Brain microvascular endothelial cell (primary cell): Measurements from ENCODE around the gene SKAP1.
A peak's percentile ranks its signal among the peaks of the same experiment; 100 is the strongest.

Source experiments
- DNase-seq: peaks from one replicate; pipeline ENCODE4 v3.0.0-alpha.2; 2020
- H3K27ac ChIP-seq: fragments of 250-450 bp; sonication (Bioruptor Pico); 2 replicates; pipeline ENCODE4 v1.5.1; 2020; ENCODE audit warnings: mild to moderate bottlenecking, moderate library complexity
- H3K27me3 ChIP-seq: fragments of 250-450 bp; sonication (Bioruptor Pico); replicated peaks from 2 replicates; pipeline ENCODE4 v1.5.1; 2020; ENCODE audit warnings: mild to moderate bottlenecking
- H3K36me3 ChIP-seq: fragments of 250-450 bp; sonication (Bioruptor Pico); replicated peaks from 2 replicates; pipeline ENCODE4 v1.5.1; 2020; ENCODE audit warnings: mild to moderate bottlenecking
- H3K4me3 ChIP-seq: 2 replicates; pipeline ENCODE4 v1.5.1; 2011; ENCODE audit warnings: low read depth, mild to moderate bottlenecking, control low read depth, low read length, moderate library complexity
- CTCF ChIP-seq: IDR thresholded peaks from 2 replicates; pipeline ENCODE4 v1.5.1; 2011; ENCODE audit warnings: low read depth, mild to moderate bottlenecking, moderate library complexity, low read length, control low read depth, inconsistent platforms; ENCODE audit errors: missing control alignments
- in situ Hi-C: cut with HindIII; loops from 2 replicates; pipeline ENCODE4 v1.10.0; 2017; ENCODE audit warnings: low sequenced_read_pairs, low pct_ligation_motif_present

SKAP1 gene

GRCh38 chr17:48181653-48182052 is 248.4 kb downstream of the SKAP1 start:
- Histone ChIP-seq H3K27me3 (peaks cover 18% of the 10 kb centered on the region), H3K36me3 (no peaks in the 10 kb centered on the region), H3K4me3 (no peak overlapping the region), H3K27ac (no peak overlapping the region)
- peak; percentile 73 for TF ChIP-seq CTCF
- peak; percentile 6 for DNase-seq
- in situ Hi-C loops: no loop called here

GRCh38 chr17:48180842-48181629 is 249.0 kb downstream of the SKAP1 start:
- Histone ChIP-seq H3K27ac (no peak overlapping the region), H3K27me3 (peaks cover 17% of the 10 kb centered on the region), H3K36me3 (no peaks in the 10 kb centered on the region), H3K4me3 (no peak overlapping the region)
- no peak for DNase-seq
- no peak for TF ChIP-seq CTCF
- in situ Hi-C loops: no loop called here

- Histone ChIP-seq H3K27me3 (peaks cover 4% of the 10 kb centered on the region), H3K27ac (no peak overlapping the region), H3K4me3 (no peak overlapping the region), H3K36me3 (no peaks in the 10 kb centered on the region)
- in situ Hi-C loops: no loop called here
- no peak for TF ChIP-seq CTCF
- DNase-seq: no peak
Observed at GRCh38 chr17:48179071-48179945, 250.7 kb downstream of the SKAP1 start.

GRCh38 chr17:48178317-48178716 is 251.7 kb downstream of the SKAP1 start:
- Histone ChIP-seq H3K27me3 (peaks cover 4% of the 10 kb centered on the region), H3K36me3 (no peaks in the 10 kb centered on the region), H3K4me3 (no peak overlapping the region), H3K27ac (no peak overlapping the region)
- in situ Hi-C loops: no loop called here
- TF ChIP-seq CTCF: no peak
- no peak for DNase-seq

DNA sequence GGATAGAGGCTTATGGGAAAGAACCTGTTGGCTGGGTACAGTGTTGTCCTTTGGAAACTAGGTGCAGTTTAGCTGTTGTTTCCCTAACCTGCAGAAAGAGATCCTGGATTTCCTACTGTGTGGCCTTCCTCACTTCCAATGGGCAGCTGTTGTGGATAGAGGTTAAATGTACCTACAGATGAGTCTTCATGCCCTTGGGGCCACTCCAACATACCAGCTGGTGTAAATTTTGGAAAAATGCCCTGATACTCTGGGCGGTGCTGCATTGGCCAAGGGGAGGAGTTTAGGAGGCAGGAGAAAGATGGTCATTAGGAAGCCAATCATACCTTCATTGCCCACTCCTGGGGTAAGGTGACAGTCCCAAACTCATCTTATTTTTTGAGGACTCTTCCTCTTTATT is 252.2 kb downstream of the SKAP1 start:
- H3K4me3 ChIP-seq: no peak overlapping the region
- peaks cover 3% of the 10 kb centered on the region for H3K27me3 ChIP-seq
- no peak overlapping the region for H3K27ac ChIP-seq
- no peaks in the 10 kb centered on the region for H3K36me3 ChIP-seq
- no peak for DNase-seq
- no peak for TF ChIP-seq CTCF
- in situ Hi-C loops: no loop called here
